Adrenal gland (tissue), 12 donors: ENCODE measurements around the gene CBLC. TPM values are rescaled to one million over a fixed set of nuclear protein-coding genes. Genes with fewer than 3 reads are reported as not detected.

ENCODE experiments used
- DNase-seq, 7 donors: peaks; one replicate each; pipeline ENCODE4 v3.0.0-alpha.2; 2019 to 2020
- H3K27ac ChIP-seq, 5 donors: fragments of 200-600 bp; sonication (generic) in 4 of 5; 1 replicate in 3 of 5; 2 replicates in 2 of 5; pipeline versions ENCODE4 v1.5.1 to v1.8.0; 2016 to 2020; ENCODE audit warnings: mild to moderate bottlenecking in 1 of 5
- H3K27me3 ChIP-seq: fragments of 200-600 bp; 2 replicates; pipeline ENCODE4 v1.8.0; 2021
- H3K36me3 ChIP-seq, 2 donors: fragments of 200-600 bp; replicated peaks in 1 of 2; 1 replicate in 1 of 2; 2 replicates in 1 of 2; pipeline versions ENCODE4 v1.5.1 to v1.8.0; 2018 to 2022
- H3K4me1 ChIP-seq, 2 donors: fragments of 200-600 bp; replicated peaks in 1 of 2; 1 replicate in 1 of 2; 2 replicates in 1 of 2; pipeline versions ENCODE4 v1.5.1 to v1.8.0; 2018 to 2021
- H3K4me3 ChIP-seq, 4 donors: fragments of 200-600 bp; sonication (generic) in 3 of 4; one replicate each; pipeline ENCODE4 v1.5.1; 2016 to 2018
- H3K9me3 ChIP-seq, 3 donors: fragments of 200-600 bp; sonication (generic) in 1 of 3; replicated peaks in 1 of 3; 1 replicate in 2 of 3; 2 replicates in 1 of 3; pipeline versions ENCODE4 v1.5.1 to v1.8.0; 2016 to 2021
- CTCF ChIP-seq, 6 experiments: fragments of 450-650 bp in 4 of 6; fragments of 200-600 bp in 2 of 6; sonication (generic) in 1 of 6; IDR thresholded peaks; 1 replicate in 5 of 6; 2 replicates in 1 of 6; pipeline versions ENCODE4 v1.5.1 to v1.8.0; 2016 to 2021; ENCODE audit warnings: antibody characterized with exemption in 6 of 6, mild to moderate bottlenecking in 2 of 6, moderate library complexity in 1 of 6
- POLR2A ChIP-seq, 2 donors: fragments of 450-650 bp; IDR thresholded peaks; one replicate each; pipeline ENCODE4 v1.6.1; 2017; ENCODE audit warnings: antibody characterized with exemption in 2 of 2, mild to moderate bottlenecking in 2 of 2, moderate library complexity in 1 of 2
- WGBS, 4 donors: extraction: QIAGEN DNeasy Blood & Tissue Kit in 2 of 4; methylation state at CpG; one replicate each; pipeline versions ENCODE4 v1.1.5 to v1.1.7; 2013 to 2017; 5-methylcytosine and 5-hydroxymethylcytosine counted together
- intact Hi-C, 2 donors: fragments of 100-400 bp; cut with DNase I; formaldehyde crosslinking; loops; one replicate each; pipeline versions ENCODE4 v1.14.1 to v1.15.0; 2022 to 2023
- polyA plus RNA-seq, 3 donors: library from polyadenylated mRNA; stranded (reverse); fragments of 200-250 nt in 2 of 3; fragments of 350-450 nt in 1 of 3; fragmentation: Illumina TruSeq in 1 of 3; extraction: RNeasy Lipid Tissue Mini Kit (QIAGEN cat#74804) in 1 of 3; gene quantifications; one replicate each; pipeline ENCODE4 v1.2.3, GENCODE V29; 2013 to 2014
- total RNA-seq, 9 donors: library from RNA; depleted of rRNA in 4 of 9; stranded (reverse); fragments of >200 nt in 4 of 9; fragments of 120-200 nt in 1 of 9; fragmentation: NEBNext Ultra II Directional in 1 of 9; extraction: Animal tissue kit (Norgen Biotek cat#: 25700) in 1 of 9; gene quantifications; one replicate each; pipeline versions ENCODE4 v1.1.0 to v1.2.4, GENCODE V29; 2013 to 2023
- donor health status: healthy with polysubstance abuse.
- donor health status: Bipolar disorder and iron deficiency.
- donor health status: DM: yes; HTN: yes; CAD: no.
- donor health status: DM: no; HTN: no; CAD: no.
- donor health status: DM: no; HTN: no; CAD: no.
- donor health status: DM: yes; HTN: yes; CAD: no.

CBLC gene
- total and polyA plus RNA-seq, 12 donors = 0.13 to 0.14 TPM; not detected in 10

GRCh38 chr19:44813070-44813840 lies 35.6 kb downstream of the CBLC start:
- TF ChIP-seq CTCF (IDR thresholded peaks at IDR 0.05) (no peak), POLR2A (IDR thresholded peaks at IDR 0.05) (no peak)
- Histone ChIP-seq H3K4me3 (no peak overlapping the region), H3K4me1 (peaks cover 10 to 11% of the 10 kb centered on the region in 2 donors), H3K27ac (no peak overlapping the region), H3K27me3 (no peaks in the 10 kb centered on the region), H3K36me3 (peaks cover 0 to 4% of the 10 kb centered on the region in 2 donors), H3K9me3 (no peaks in the 10 kb centered on the region)
- DNase-seq = no peak
- intact Hi-C loops = no loop called here
- WGBS, 4 donors = 87 to 90% (median 88%) methylated on average over 18 to 38 of the region's 38 CpGs

- H3K9me3 ChIP-seq = no peaks in the 10 kb centered on the region
- H3K4me1 ChIP-seq = peaks cover 6% of the 10 kb centered on the region in 2 donors
- intact Hi-C loops = no loop called here
- no peak overlapping the region for H3K27ac ChIP-seq
- no peaks in the 10 kb centered on the region for H3K27me3 ChIP-seq
- peaks cover 0 to 4% of the 10 kb centered on the region in 2 donors for H3K36me3 ChIP-seq
- no peak for DNase-seq
- TF ChIP-seq POLR2A (IDR thresholded peaks at IDR 0.05) (no peak), CTCF (IDR thresholded peaks at IDR 0.05) (no peak)
- no peak overlapping the region for H3K4me3 ChIP-seq
- 90 to 97% (median 94%) methylated on average over 13 to 16 of the region's 16 CpGs for WGBS, 4 donors
These were observed 36.3 kb downstream of the CBLC start for GRCh38 chr19:44813841-44814470.

- no peaks in the 10 kb centered on the region for H3K9me3 ChIP-seq
- peaks cover 0 to 4% of the 10 kb centered on the region in 2 donors for H3K36me3 ChIP-seq
- H3K4me1 ChIP-seq = peaks cover under 1% of the 10 kb centered on the region in 2 donors
- TF ChIP-seq POLR2A (IDR thresholded peaks at IDR 0.05) (no peak), CTCF (IDR thresholded peaks at IDR 0.05) (no peak)
- H3K27ac ChIP-seq = no peak overlapping the region
- 88 to 92% (median 91%) methylated on average over 17 of the region's 17 CpGs for WGBS, 4 donors
- no peak overlapping the region for H3K4me3 ChIP-seq
- H3K27me3 ChIP-seq = no peaks in the 10 kb centered on the region
- no peak for DNase-seq
- intact Hi-C loops = no loop called here
These were observed 36.8 kb downstream of the CBLC start for GRCh38 chr19:44814517-44814916.

GRCh38 chr19:44816301-44816700 lies 38.6 kb downstream of the CBLC start:
- no peak for DNase-seq
- intact Hi-C loops = no loop called here
- Histone ChIP-seq H3K4me1 (peaks cover 7% of the 10 kb centered on the region in 2 donors), H3K4me3 (no peak overlapping the region), H3K9me3 (no peaks in the 10 kb centered on the region), H3K27ac (no peak overlapping the region), H3K36me3 (peaks cover 0 to 4% of the 10 kb centered on the region in 2 donors), H3K27me3 (no peaks in the 10 kb centered on the region)
- 81 to 90% (median 86%) methylated on average over 1 to 2 of the region's 2 CpGs for WGBS, 4 donors
- TF ChIP-seq POLR2A (IDR thresholded peaks at IDR 0.05) = no peak
- no peak for TF ChIP-seq CTCF (IDR thresholded peaks at IDR 0.05)
